H1 (cell line): ENCODE measurements around the gene CHST11. TPM values are rescaled to one million over a fixed set of nuclear protein-coding genes. Genes with fewer than 3 reads are reported as not detected.

Experiments used
- CTCF ChIA-PET: fragments of 300-600 bp; sonication (Branson Sonifier 250); formaldehyde crosslinking; loops from one replicate; lab custom pipeline; 2021; ENCODE audit not compliant: partially characterized antibody; lab: Charles Lee
- POLR2A ChIA-PET: fragments of 300-600 bp; sonication (Branson Sonifier 250); formaldehyde crosslinking; loops from one replicate; lab custom pipeline; 2021; ENCODE audit warnings: inconsistent platforms; ENCODE audit not compliant: partially characterized antibody; lab: Charles Lee
- DNase-seq, 2 experiments: peaks; one replicate each; pipeline versions ENCODE4 v3.0.0 to v3.0.0-alpha.2; 2010 to 2022; ENCODE audit warnings: low spot score in 2 of 2, low read depth in 1 of 2, mixed read lengths in 1 of 2
- FAIRE-seq: peaks from 2 replicates; lab custom pipeline; 2011; peaks lifted over from hg19 to GRCh38; lab: Jason Lieb, UNC
- H2AFZ ChIP-seq: 2 replicates; pipeline ENCODE4 v1.8.1; 2012; ENCODE audit warnings: low read length, inconsistent platforms
- H2AK5ac ChIP-seq: 2 replicates; pipeline ENCODE4 v1.6.1; 2013; ENCODE audit warnings: low read depth, low read length
- H2BK120ac ChIP-seq: replicated peaks from 2 replicates; pipeline ENCODE3; 2013; ENCODE audit warnings: low read depth, low read length, inconsistent platforms
- H2BK12ac ChIP-seq: 2 replicates; pipeline ENCODE4 v1.6.1; 2013; ENCODE audit warnings: low read depth, low read length
- H2BK15ac ChIP-seq: 2 replicates; pipeline ENCODE4 v1.6.1; 2013; ENCODE audit warnings: low read length
- H2BK20ac ChIP-seq: 2 replicates; pipeline ENCODE4 v1.6.1; 2013; ENCODE audit warnings: low read length
- H2BK5ac ChIP-seq: 2 replicates; pipeline ENCODE4 v1.6.1; 2013; ENCODE audit warnings: low read depth, low read length
- H3K14ac ChIP-seq: 2 replicates; pipeline ENCODE4 v1.6.1; 2013; ENCODE audit warnings: inconsistent platforms; ENCODE audit not compliant: insufficient read length
- H3K18ac ChIP-seq: 2 replicates; pipeline ENCODE4 v1.6.1; 2013; ENCODE audit warnings: low read length; ENCODE audit errors: extremely low read depth
- H3K23ac ChIP-seq: 2 replicates; pipeline ENCODE4 v1.6.1; 2013; ENCODE audit warnings: inconsistent platforms; ENCODE audit not compliant: insufficient read length
- H3K23me2 ChIP-seq: 2 replicates; pipeline ENCODE4 v1.6.1; 2013; ENCODE audit warnings: low read depth, low read length
- H3K27ac ChIP-seq: 2 replicates; pipeline ENCODE4 v1.6.1; 2011; ENCODE audit warnings: low read depth, low read length, inconsistent platforms
- H3K27me3 ChIP-seq, 4 experiments: replicated peaks in 1 of 4; 1 replicate in 1 of 4; 2 replicates in 3 of 4; pipeline versions ENCODE4 v1.6.1 to v1.8.1; 2011 to 2013; ENCODE audit warnings: low read length in 3 of 4, mild to moderate bottlenecking in 3 of 4, inconsistent platforms in 2 of 4, mixed read lengths in 2 of 4, moderate library complexity in 1 of 4; ENCODE audit not compliant: control insufficient read depth in 3 of 4, insufficient read depth in 3 of 4; ENCODE audit errors: extremely low read depth in 1 of 4
- H3K36me3 ChIP-seq, 4 experiments: 2 replicates each; pipeline versions ENCODE4 v1.6.1 to v1.8.1; 2011 to 2013; ENCODE audit warnings: mild to moderate bottlenecking in 4 of 4, low read length in 3 of 4, moderate library complexity in 2 of 4, control low read depth in 1 of 4, inconsistent platforms in 1 of 4; ENCODE audit not compliant: insufficient read depth in 4 of 4, control insufficient read depth in 2 of 4
- H3K4ac ChIP-seq: replicated peaks from 2 replicates; pipeline ENCODE3; 2013; ENCODE audit warnings: low read length, low read depth, mixed read lengths, inconsistent platforms; ENCODE audit not compliant: insufficient read length
- H3K4me1 ChIP-seq, 4 experiments: replicated peaks in 1 of 4; 1 replicate in 1 of 4; 2 replicates in 3 of 4; pipeline versions ENCODE4 v1.6.1 to v1.8.1; 2011 to 2013; ENCODE audit warnings: low read length in 3 of 4, inconsistent platforms in 2 of 4, mixed read lengths in 1 of 4; ENCODE audit not compliant: insufficient read depth in 4 of 4, control insufficient read depth in 3 of 4
- H3K4me2 ChIP-seq, 2 experiments: 2 replicates each; pipeline versions ENCODE4 v1.6.1 to v1.8.1; 2011 to 2013; ENCODE audit warnings: low read depth in 2 of 2, low read length in 2 of 2, control low read depth in 1 of 2, inconsistent platforms in 1 of 2, mild to moderate bottlenecking in 1 of 2; ENCODE audit not compliant: insufficient read depth in 1 of 2
- H3K4me3 ChIP-seq, 4 experiments: fragments of 200-600, 300-600 bp in 1 of 4; sonication (generic), shearing (Covaris generic), sonication (Bioruptor Twin) in 1 of 4; 2 replicates each; pipeline versions ENCODE4 v1.5.1 to v1.8.1; 2011 to 2016; ENCODE audit warnings: low read length in 4 of 4, low read depth in 3 of 4, control low read depth in 2 of 4, inconsistent platforms in 2 of 4, mild to moderate bottlenecking in 2 of 4, mixed read lengths in 1 of 4, moderate library complexity in 1 of 4; ENCODE audit not compliant: insufficient read depth in 2 of 4; ENCODE audit errors: extremely low read depth in 1 of 4
- H3K56ac ChIP-seq: replicated peaks from 2 replicates; pipeline ENCODE3; 2013; ENCODE audit warnings: low read depth, mild to moderate bottlenecking, mixed read lengths, low read length, inconsistent platforms; ENCODE audit not compliant: insufficient read length
- H3K79me1 ChIP-seq: 2 replicates; pipeline ENCODE4 v1.6.1; 2013; ENCODE audit warnings: low read depth, low read length, control low read depth
- H3K79me2 ChIP-seq, 2 experiments: 2 replicates each; pipeline versions ENCODE4 v1.6.1 to v1.8.1; 2012 to 2013; ENCODE audit warnings: low read length in 2 of 2, mild to moderate bottlenecking in 2 of 2, inconsistent platforms in 1 of 2; ENCODE audit not compliant: insufficient read depth in 2 of 2, control insufficient read depth in 1 of 2
- H3K9ac ChIP-seq, 4 experiments: replicated peaks in 1 of 4; 1 replicate in 1 of 4; 2 replicates in 3 of 4; pipeline versions ENCODE4 v1.6.1 to v1.8.1; 2011 to 2013; ENCODE audit warnings: low read depth in 3 of 4, low read length in 3 of 4, control low read depth in 2 of 4, mild to moderate bottlenecking in 2 of 4, moderate library complexity in 2 of 4, inconsistent platforms in 1 of 4; ENCODE audit errors: extremely low read depth in 1 of 4
- H3K9me3 ChIP-seq, 2 experiments: 2 replicates each; pipeline versions ENCODE4 v1.6.1 to v1.8.1; 2012 to 2013; ENCODE audit warnings: mild to moderate bottlenecking in 2 of 2, moderate library complexity in 2 of 2, control low read depth in 1 of 2, inconsistent platforms in 1 of 2, low read depth in 1 of 2, low read length in 1 of 2, mixed read lengths in 1 of 2; ENCODE audit not compliant: insufficient read depth in 2 of 2
- H4K20me1 ChIP-seq, 2 experiments: replicated peaks in 1 of 2; 2 replicates each; pipeline versions ENCODE3 to v1.8.1; 2011 to 2013; ENCODE audit warnings: inconsistent platforms in 2 of 2, low read length in 2 of 2, mild to moderate bottlenecking in 1 of 2; ENCODE audit not compliant: insufficient read depth in 2 of 2, control insufficient read depth in 1 of 2
- H4K5ac ChIP-seq: 2 replicates; pipeline ENCODE4 v1.6.1; 2013; ENCODE audit warnings: low read length, low read depth, mixed read lengths, inconsistent platforms; ENCODE audit not compliant: insufficient read length
- H4K8ac ChIP-seq: 2 replicates; pipeline ENCODE4 v1.8.0; 2013; ENCODE audit warnings: mild to moderate bottlenecking, moderate library complexity, low read length, inconsistent platforms; ENCODE audit not compliant: insufficient read depth; ENCODE audit errors: extremely low read depth
- H4K91ac ChIP-seq: replicated peaks from 2 replicates; pipeline ENCODE3; 2013; ENCODE audit warnings: low read length, mixed read lengths, inconsistent platforms; ENCODE audit not compliant: insufficient read length
- BACH1 ChIP-seq: IDR thresholded peaks from 2 replicates; pipeline ENCODE4 v1.6.1; 2012; ENCODE audit warnings: low read length, improper control_type of control experiment
- BCL11A ChIP-seq, 2 experiments: IDR thresholded peaks; one replicate each; pipeline ENCODE4 v1.6.1; 2011; ENCODE audit warnings: low read depth in 2 of 2, low read length in 2 of 2, mild to moderate bottlenecking in 2 of 2
- CBX5 ChIP-seq: fragments of 300-800, 300-1000 bp; sonication (generic); IDR thresholded peaks from 2 replicates; pipeline ENCODE4 v1.7.1; 2016; ENCODE audit warnings: antibody characterized with exemption, low read length, low read depth
- CEBPB ChIP-seq: IDR thresholded peaks from 2 replicates; pipeline ENCODE4 v1.6.1; 2012; ENCODE audit warnings: low read depth, low read length
- CHD1 ChIP-seq: IDR thresholded peaks from 2 replicates; pipeline ENCODE4 v1.6.1; 2012; ENCODE audit warnings: low read depth, low read length, improper control_type of control experiment
- CREB1 ChIP-seq: IDR thresholded peaks from 2 replicates; pipeline ENCODE4 v1.6.1; 2012; ENCODE audit warnings: inconsistent platforms
- CTBP2 ChIP-seq: IDR thresholded peaks from 2 replicates; pipeline ENCODE4 v1.7.0; 2011; ENCODE audit warnings: borderline replicate concordance, mild to moderate bottlenecking, moderate library complexity, mixed read lengths, low read length; ENCODE audit not compliant: insufficient read depth, insufficient read length
- E2F6 ChIP-seq: IDR thresholded peaks from 2 replicates; pipeline ENCODE4 v1.6.1; 2012; ENCODE audit warnings: inconsistent platforms
- EZH2 ChIP-seq: fragments of 200-600 bp; sonication (generic); IDR thresholded peaks from 2 replicates; pipeline ENCODE4 v1.7.1; 2012; ENCODE audit warnings: low read depth, mild to moderate bottlenecking, moderate library complexity, low read length, inconsistent platforms; ENCODE audit not compliant: severe bottlenecking
- PHF8 ChIP-seq: fragments of 200-600 bp; sonication (generic); conservative IDR thresholded peaks from 2 replicates; pipeline ENCODE4 v1.7.1; 2012; ENCODE audit warnings: low read depth, mild to moderate bottlenecking, inconsistent platforms, low read length, moderate library complexity
- RFX5 ChIP-seq: IDR thresholded peaks from 2 replicates; pipeline ENCODE4 v1.6.1; 2011; ENCODE audit warnings: low read depth, low read length, improper control_type of control experiment, borderline replicate concordance
- TEAD4 ChIP-seq: IDR thresholded peaks from 2 replicates; pipeline ENCODE4 v1.6.1; 2012; ENCODE audit warnings: low read depth, low read length, inconsistent platforms, mixed read lengths
- YY1 ChIP-seq: IDR thresholded peaks from 2 replicates; pipeline ENCODE4 v1.6.1; 2011; ENCODE audit warnings: low read depth, mild to moderate bottlenecking, low read length
- ZNF274 ChIP-seq: IDR thresholded peaks from 2 replicates; pipeline ENCODE4 v1.7.0; 2012; ENCODE audit warnings: low read length, borderline replicate concordance; ENCODE audit errors: extremely low read depth
- WGBS, 2 experiments: shearing (Covaris generic) in 1 of 2; methylation state at CpG; one replicate each; pipeline versions ENCODE4 v1.1.6 to v1.1.7; 2013 to 2015; ENCODE audit warnings: low lambda C conversion rate in 2 of 2, mixed read lengths in 2 of 2, inconsistent platforms in 1 of 2, low coverage in 1 of 2, missing lambda C conversion rate in 1 of 2; ENCODE audit not compliant: insufficient replicate concordance in 2 of 2, insufficient coverage in 1 of 2, insufficient read length in 1 of 2; ENCODE audit errors: extremely low coverage in 1 of 2, missing lambda C conversion rate in 1 of 2; 5-methylcytosine and 5-hydroxymethylcytosine counted together
- polyA plus RNA-seq, 7 experiments: library from polyadenylated mRNA; depleted of rRNA in 3 of 7; stranded (reverse) in 5 of 7; unstranded in 2 of 7; fragments of >200 nt in 5 of 7; fragments of 200-250 nt in 2 of 7; gene quantifications; 1 replicate in 5 of 7; 2 replicates in 1 of 7; 4 replicates in 1 of 7; pipeline versions ENCODE4 v1.2.1 to v1.2.3, GENCODE V29; 2011 to 2013; ENCODE audit warnings: missing spikeins in 2 of 7, mixed read lengths in 2 of 7
- total RNA-seq: library from RNA; stranded (reverse); fragmentation: NEBNext Ultra II Directional; extraction: Animal tissue kit (Norgen Biotek cat#: 25700); gene quantifications from 2 replicates; pipeline ENCODE4 v1.2.1, GENCODE V29; 2021

CHST11 gene
- total and polyA plus RNA-seq, 2 of the 8 experiments (the other 6 are each of a cell fraction or from before 2014, with no cell fraction given) = 14.4 to 20.8 TPM

DNA sequence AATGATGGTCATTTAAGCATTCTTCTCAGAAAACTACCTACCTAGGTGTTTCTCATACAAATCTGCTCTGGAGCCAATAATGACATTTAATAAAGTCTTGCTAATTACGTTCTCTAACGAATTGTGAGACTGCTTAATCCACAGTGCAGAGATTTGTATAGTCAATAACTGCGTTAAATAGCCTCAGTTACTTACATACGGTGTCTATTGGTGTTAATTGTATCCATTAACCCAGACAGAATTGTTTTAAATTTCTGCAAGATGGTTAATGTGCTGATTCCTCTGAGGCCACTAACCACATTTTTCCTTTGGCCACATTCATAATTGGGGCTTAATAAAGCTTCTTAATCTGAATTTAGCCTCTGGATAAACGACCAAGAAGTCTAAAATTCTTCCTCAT lies 329.6 kb downstream of the CHST11 start:
- Histone ChIP-seq H3K4me1 (peaks cover 2 to 12% (median 7%) of the 10 kb centered on the region in 4 experiments; a peak in 4 of 7 replicates), H4K20me1 (no peaks in the 10 kb centered on the region), H3K9me3 (no peaks in the 10 kb centered on the region), H4K8ac (no peak overlapping the region), H3K23me2 (no peaks in the 10 kb centered on the region), H3K4me3 (no peak overlapping the region), H3K14ac (no peak overlapping the region), H2BK20ac (no peak overlapping the region), H3K56ac (no peak overlapping the region), H3K79me2 (no peaks in the 10 kb centered on the region), H3K27ac (no peak overlapping the region), H3K9ac (no peak overlapping the region), H2BK15ac (no peak overlapping the region), H4K91ac (no peak overlapping the region), H3K36me3 (no peaks in the 10 kb centered on the region), H3K18ac (no peak overlapping the region), H3K4ac (no peak overlapping the region), H3K27me3 (no peaks in the 10 kb centered on the region), H2BK5ac (no peak overlapping the region), H3K4me2 (no peak overlapping the region), H2BK120ac (no peak overlapping the region), H3K79me1 (no peaks in the 10 kb centered on the region), H2AFZ (no peak overlapping the region), H4K5ac (no peak overlapping the region), H2AK5ac (no peak overlapping the region), H3K23ac (no peak overlapping the region), H2BK12ac (no peak overlapping the region)
- DNase-seq = no peak
- ChIA-PET CTCF (interaction anchor here (1.2 kb wide), 1 partner anchor 25 kb away, joined by 3 read pairs; no protein-coding TSS in a partner anchor), POLR2A (no interaction called here)
- FAIRE-seq = no peak
- 88% methylated on average over 5 of the region's 5 CpGs; no CpG with 5 or more reads in 1 of the 2 experiments for WGBS, 2 experiments
- TF ChIP-seq EZH2 (no peak), BACH1 (no peak), CEBPB (no peak), E2F6 (no peak), PHF8 (no peak), CREB1 (no peak), BCL11A (IDR thresholded peaks at IDR 0.05; ENCODE audit: low read depth in 2 of 2, low read length in 2 of 2) (no peak), ZNF274 (no peak), RFX5 (no peak), CTBP2 (no peak), CBX5 (no peak), TEAD4 (no peak), CHD1 (no peak), YY1 (no peak)
